HG03280 (cell line): ENCODE results near the gene C11orf68.
A peak's percentile ranks its signal among the peaks of the same experiment; 100 is the strongest.
"Not testable (repeated sequence)": the region's sequence is repeated elsewhere in the genome, so short reads cannot be mapped to it uniquely, and the experiment has no call there.

Experiments
- ATAC-seq: cut with Tn5 transposase; IDR thresholded peaks from one replicate; pipeline ENCODE4 v1.9.1; 2021; ENCODE audit warnings: mild to moderate bottlenecking, moderate library complexity; ENCODE audit not compliant: unreplicated experiment

The C11orf68 gene

GRCh38 chr11:65915101-65915820 is 3.6 kb downstream of the C11orf68 start:
- ATAC-seq, result no peak

- no peak for ATAC-seq
These were observed 6.0 kb downstream of the C11orf68 start for GRCh38 chr11:65912845-65913244.

GRCh38 chr11:65911682-65912568 is 6.9 kb downstream of the C11orf68 start:
- no peak for ATAC-seq

GRCh38 chr11:65907878-65908277 is 11.0 kb downstream of the C11orf68 start:
- ATAC-seq, result no peak

- no peak for ATAC-seq
These were observed 12.3 kb downstream of the C11orf68 start for GRCh38 chr11:65906602-65907001.

- no peak for ATAC-seq
These were observed 15.1 kb downstream of the C11orf68 start for GRCh38 chr11:65903715-65904114.

- no peak for ATAC-seq
These were observed 15.8 kb downstream of the C11orf68 start for GRCh38 chr11:65903068-65903481.

- ATAC-seq, result no peak
These were observed 18.0 kb downstream of the C11orf68 start for GRCh38 chr11:65900899-65901180.

GRCh38 chr11:65900125-65900898 is 18.6 kb downstream of the C11orf68 start, which contains the start of gene FOSL1:
Gene FOSL1 (minus strand): TSS chr11:65900388. CDS start chr11:65900339, 49 bp downstream.
- ATAC-seq, result peak; percentile 74

- peak; percentile 11 for ATAC-seq
These were observed 19.3 kb downstream of the C11orf68 start for GRCh38 chr11:65899356-65900124.

- no peak for ATAC-seq
These were observed 20.1 kb downstream of the C11orf68 start for GRCh38 chr11:65898656-65899355.

GRCh38 chr11:65897020-65897471 is 21.8 kb downstream of the C11orf68 start:
- no peak for ATAC-seq

- no peak for ATAC-seq
These were observed 22.5 kb downstream of the C11orf68 start for GRCh38 chr11:65896034-65896999.

GRCh38 chr11:65895482-65895981 is 23.3 kb downstream of the C11orf68 start:
- ATAC-seq, result no peak

GRCh38 chr11:65894034-65894591 is 24.7 kb downstream of the C11orf68 start:
- no peak for ATAC-seq

GRCh38 chr11:65892661-65893317 is 26.1 kb downstream of the C11orf68 start:
- ATAC-seq, result no peak

- not testable (repeated sequence) for ATAC-seq
These were observed 26.7 kb downstream of the C11orf68 start for GRCh38 chr11:65892137-65892540.
